ENCODE measurements around the gene PPM1H.
"Not testable (repeated sequence)": the region's sequence is repeated elsewhere in the genome, so short reads cannot be mapped to it uniquely, and the experiment has no call there.

The PPM1H gene

DNA sequence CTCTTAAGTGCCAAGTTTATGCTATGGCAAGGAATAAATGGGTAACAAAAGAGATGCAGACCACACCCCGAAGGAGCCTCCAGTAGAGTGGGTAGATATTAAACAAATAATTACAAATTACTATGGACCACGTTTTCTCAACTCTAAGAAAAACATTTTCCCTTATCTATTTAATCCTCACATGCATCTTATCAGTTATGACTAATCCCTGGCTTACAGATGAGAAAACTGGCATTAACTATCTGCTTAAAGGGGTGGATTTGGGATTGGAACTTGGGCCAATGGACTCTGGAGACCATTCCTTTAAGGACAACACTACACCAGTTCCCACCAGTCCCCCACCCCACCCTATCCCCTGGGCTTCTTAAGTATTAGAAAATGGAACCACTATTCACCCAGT is 26.3 kb downstream of the PPM1H start:
- DNase-seq (ENCODE audit: low read depth): no peak

DNA sequence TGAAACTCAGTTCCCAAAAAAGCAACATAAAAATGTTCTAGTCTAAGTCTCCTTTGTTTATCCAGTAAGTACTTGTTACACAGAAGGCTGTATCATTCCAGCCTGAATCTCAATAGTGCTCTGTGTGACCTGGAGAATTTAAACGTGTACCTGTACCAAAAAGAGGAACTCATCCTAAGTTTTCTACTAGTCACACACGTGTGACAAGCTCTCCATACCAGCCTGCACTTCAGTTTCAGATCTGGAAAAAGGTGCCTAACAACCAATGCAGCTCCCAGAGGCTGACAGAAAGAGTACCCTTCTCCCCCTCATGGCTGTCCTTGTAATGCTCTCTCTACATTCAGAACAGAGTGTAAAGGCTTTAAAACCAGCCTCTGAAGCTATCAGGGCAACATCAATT is 27.4 kb downstream of the PPM1H start:
- no peak for DNase-seq (ENCODE audit: low read depth)

DNA sequence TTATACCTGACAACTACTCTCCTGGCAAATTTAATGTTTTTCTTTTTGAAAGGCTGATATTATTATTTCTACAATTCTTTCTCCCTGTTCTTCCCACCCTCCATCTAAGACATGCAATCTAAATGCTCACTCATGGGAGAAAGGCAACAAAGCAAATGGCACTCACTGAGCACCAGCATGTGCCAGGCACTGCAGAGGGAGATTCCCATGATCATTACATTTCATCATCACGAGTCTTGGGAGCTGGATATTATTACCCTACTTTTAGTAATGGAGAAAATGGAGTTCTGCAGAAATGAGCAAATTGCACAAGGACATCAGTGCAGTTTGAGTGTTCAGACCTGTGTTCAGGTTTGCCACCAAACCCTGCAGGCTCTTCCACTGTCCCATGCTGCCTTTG is 27.9 kb downstream of the PPM1H start:
- no peak for DNase-seq (ENCODE audit: low read depth)

DNA sequence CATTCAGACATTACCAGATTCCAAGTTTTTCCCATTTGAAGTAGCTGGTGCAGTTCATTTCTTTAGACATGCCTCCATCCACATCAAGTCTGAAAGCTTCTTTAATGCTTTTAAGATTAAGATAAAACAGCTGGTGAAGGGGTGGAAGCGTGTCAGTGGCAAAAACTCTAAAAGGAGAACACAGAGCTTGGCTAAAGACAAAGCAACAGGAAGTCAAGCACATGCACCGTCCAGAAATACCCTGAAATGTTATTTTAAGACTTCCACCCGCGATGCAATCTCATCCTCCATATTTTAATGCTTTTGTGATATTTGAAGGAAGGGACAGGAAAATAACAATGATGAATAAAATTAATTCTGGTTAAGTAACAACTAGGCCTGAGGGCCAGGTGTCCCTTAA is 31.8 kb downstream of the PPM1H start:
- DNase-seq (ENCODE audit: low read depth): no peak

DNA sequence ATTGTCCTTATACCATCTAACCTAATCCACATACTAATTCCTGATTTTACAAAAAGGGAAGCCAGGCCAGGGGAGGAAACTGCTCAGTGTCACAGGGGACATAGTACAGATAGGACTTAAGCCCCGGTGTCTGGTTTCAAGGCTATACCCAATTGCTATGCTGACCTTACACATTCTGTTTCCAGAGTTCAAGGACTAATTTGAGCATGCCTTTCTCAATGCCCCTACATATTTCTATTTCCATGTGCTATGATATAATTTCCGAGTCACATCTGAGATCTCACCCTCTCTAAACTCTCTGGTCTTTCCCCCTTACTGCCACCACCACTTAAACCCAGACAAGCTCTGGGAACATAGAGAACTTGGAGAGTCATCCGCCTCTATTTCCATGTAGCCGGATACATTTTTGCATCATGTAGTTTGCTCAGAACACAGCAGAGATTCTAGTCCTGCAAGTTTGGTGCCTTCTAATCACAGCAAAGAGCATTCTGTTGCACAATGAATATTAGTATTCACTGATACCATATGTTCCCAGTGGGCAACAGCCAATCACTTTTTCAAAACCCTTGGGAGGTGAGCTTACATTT is 34.2 kb downstream of the PPM1H start:
- DNase-seq (ENCODE audit: low read depth): no peak

DNA sequence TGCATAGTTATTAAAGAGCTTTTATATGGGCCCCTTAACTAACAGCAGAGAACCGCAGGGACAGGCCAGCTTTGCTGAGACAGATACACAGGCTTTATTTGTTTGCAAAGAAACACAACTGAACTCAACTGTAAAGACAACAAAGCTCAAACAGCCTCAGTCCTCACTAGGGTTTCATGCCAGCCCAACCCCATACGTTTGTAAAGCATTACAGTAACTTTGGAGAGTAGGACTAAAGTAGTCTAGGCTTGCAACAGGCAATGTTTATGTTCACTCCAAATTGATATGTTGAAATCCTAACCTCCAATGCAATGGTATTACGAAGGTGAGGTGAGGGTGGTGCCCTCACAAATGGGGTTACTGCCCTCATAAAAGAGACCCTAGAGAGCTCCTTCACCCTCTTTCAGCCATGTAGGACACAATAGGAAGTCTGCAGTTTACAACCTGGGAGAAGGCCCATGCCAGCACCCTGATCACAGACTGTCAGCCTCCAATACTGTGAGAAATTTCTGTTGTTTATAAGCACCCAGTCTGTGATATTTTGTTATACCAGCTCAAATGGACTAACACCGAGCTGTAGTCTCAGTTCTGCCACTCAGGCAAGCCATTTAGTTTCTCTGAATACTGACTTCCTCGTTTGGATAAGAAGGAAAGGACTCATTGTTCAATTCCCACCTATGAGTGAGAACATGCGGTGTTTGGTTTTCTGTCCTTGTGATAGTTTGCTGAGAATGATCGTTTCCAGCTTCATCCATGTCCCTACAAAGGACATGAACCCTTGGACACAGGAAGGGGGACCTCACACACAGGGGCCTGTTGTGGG is 35.2 kb downstream of the PPM1H start:
- DNase-seq (ENCODE audit: low read depth): no peak

DNA sequence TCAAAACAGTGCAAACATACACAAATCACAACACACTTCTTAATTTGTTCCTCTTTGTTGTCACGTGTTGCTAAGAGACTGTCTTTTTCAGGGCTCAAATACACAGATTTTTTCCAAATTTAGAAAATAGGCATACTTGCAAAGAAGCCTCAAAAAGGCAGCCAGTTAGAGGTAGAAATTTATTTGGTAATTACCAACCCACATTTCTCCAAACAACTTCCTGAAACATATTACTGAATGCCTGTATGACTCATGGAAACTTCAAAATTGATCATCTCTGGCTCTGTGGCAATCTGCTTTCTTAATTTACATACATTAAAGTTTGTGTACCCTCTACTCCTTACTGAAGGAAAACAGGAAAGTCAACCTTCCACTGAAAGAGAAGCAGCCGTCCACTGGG is 36.4 kb downstream of the PPM1H start:
- DNase-seq (ENCODE audit: low read depth): no peak

DNA sequence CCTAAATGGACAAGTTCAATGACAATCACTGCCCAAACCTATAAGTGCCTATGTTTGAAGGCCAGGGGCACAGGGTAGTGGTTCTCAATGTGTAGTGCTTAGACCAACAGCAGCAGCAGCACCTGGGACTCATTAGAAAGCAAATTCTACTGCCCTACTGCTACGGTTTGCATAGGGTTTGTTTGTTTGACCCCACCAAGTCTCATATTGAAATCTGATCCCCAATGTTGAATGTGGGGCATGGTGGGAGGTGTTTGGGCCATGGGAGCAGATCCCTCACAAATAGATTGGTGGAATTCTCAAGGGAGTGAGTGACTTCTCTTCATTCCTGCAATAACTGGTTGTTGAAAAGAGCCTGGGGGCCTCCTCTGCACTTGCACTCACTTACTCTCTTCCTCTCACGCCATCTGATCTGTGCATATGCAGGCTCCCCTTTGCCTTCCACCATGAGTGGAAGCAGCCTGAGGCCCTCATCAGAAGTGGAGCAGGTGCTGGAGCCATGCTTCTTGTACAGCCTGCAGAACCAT is 39.5 kb downstream of the PPM1H start:
- DNase-seq (ENCODE audit: low read depth): no peak

DNA sequence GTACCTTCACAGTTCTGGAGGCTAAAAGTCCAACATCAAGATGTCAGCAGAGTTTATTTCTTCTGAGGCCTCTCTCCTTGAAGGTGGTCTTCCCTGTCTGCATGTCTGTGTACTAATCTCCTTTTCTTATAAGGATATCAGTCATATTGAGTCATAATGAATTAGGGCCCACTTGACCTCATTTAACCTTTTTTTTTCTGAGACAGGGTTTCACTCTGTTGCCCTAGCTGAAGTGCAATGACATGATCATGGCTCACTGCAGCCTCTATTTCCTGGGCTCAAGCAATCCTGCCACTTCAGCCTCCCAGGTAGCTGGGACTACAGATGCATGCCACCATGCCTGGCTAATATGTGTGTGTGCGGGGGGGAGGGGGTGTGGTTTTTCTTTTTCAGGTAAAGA is 41.7 kb downstream of the PPM1H start:
- DNase-seq (ENCODE audit: low read depth): no peak

DNA sequence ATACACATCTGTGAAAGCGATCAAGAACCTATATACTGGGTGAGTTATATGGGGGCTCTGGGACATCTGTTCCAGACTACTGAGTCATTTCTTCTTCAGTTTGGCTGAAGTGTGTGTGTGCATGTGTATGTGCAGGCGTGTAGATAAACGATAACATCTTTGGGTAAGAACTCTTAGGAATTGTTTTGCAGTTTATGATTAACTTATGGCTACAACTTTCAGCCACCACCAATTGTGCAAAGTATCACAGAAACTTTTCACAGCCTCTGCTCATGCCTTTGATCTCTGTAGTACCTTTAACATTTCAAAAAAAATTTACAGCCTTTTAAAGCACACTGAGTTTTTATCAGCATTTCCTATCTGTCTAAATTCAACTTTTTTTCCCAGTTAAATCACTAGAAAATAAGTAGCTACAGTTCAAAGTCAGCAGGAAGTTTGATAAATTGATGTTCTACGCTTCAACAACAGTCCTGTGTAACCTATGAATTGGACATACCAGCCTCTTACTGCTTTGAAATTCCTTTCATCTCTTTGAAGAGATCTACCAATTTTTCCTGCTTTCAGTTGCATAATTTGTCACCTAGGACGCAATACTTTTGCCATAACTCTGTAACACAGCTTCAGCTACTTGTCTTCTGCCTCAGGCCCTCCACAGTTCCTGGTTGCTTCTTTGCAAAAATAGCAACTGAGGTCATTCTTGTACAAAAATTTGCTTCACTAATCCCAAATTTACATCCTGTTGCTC is 43.0 kb downstream of the PPM1H start:
- DNase-seq (ENCODE audit: low read depth): no peak

DNA sequence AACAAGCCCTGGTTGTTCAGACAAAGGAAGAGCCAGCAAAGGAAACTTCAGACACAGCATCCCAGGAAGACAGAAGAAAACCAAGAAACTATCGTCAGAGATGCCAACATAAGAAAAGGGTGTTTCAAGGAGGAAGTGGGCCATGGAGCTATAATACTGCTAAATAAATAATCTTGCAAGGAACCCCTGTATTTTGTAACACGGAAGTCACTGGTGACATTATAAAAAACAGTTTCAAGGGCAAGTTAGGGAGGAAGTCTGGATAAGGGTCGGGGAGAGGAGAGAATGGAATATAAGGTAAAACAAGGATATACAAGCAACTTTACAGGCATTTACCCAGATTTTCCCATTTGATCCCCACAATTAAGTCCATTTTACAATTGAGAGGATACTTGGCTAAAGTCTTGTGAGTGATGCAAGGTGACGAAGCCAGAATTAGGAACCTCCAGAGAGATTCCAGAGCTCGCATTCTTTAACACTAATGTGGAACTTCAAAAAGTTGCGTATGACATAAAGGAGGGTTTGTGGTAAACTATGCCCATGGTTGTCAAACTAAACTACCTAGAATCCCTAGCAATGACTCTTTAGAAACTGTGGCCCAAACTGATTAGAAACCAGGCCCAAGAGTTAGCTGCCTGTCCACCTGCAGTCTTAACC is 46.4 kb downstream of the PPM1H start:
- no peak for DNase-seq (ENCODE audit: low read depth)

DNA sequence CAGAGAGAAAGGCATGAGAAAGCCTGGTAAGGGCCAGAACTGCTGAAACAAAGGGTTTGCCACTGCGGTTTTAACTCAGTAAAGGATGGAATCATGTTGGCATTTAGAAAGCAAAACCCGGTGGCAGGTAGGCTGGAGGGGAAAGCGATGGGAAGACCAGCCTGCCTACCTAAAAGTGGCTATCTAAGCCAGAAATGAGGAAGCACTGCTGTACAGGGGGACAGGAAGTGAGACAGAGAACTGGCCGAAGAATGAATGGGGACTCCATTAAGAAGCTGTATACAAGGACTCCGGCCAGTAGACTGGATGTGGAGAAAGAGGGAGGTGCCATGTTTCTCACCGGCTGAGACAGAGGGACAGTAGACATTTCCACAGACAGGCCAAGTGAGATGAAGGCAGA is 48.2 kb downstream of the PPM1H start:
- DNase-seq (ENCODE audit: low read depth): no peak

DNA sequence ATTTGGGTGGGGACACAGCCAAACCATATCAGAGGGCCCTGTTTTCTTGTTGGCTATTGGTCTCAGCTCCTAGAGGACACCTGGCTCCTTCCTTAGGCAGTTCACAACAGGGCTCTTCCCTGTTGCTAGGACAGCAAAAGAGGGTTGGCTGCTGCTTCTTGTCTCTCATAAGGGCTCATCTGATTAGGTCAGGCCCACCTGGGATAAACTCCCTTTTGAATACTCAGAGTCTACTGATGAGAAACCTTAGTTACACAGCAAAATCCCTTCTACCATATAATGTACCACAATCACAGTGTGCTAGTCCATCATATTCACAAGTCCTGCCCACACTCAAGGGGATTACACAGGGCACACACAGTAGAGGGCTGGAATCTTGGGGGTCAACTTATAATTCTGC is 49.7 kb downstream of the PPM1H start:
- no peak for DNase-seq (ENCODE audit: low read depth)

DNA sequence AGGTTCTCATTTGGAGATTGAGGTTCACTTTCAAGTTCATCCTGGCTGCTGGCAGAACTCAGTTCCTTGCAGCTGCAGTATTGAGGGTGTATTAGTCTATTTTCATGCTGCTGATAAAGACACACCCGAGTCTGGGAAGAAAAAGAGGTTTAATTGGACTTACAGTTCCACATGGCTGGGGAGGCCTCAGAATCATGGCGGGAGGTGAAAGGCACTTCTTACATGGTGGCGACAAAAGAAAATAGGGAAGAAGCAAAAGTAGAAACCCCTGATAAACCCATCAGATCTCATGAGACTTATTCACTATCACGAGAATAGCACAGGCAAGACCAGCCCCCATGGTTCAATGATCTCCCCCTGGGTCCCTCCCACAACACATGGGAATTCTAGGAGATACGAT is 50.1 kb downstream of the PPM1H start:
- DNase-seq (ENCODE audit: low read depth): not testable (repeated sequence)

DNA sequence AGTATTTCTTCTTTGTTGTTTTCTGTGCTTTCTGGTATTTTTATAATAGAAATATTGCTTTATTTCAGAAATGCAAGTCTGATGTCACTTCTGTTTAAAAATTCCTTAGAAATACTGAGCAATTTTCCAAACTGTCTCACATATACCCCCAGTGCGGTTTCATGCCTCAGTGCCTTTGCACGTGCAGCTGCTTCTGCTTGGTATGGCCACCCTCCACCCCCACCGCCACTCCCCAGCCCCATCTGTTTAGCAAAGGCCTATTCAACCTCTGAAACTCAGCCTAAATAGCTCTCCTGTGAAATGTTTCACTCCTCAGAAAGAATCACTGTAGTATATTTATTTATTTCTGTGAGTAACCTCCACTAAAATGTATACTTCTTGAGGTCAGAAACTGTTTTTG is 52.3 kb downstream of the PPM1H start:
- DNase-seq (ENCODE audit: low read depth): no peak

DNA sequence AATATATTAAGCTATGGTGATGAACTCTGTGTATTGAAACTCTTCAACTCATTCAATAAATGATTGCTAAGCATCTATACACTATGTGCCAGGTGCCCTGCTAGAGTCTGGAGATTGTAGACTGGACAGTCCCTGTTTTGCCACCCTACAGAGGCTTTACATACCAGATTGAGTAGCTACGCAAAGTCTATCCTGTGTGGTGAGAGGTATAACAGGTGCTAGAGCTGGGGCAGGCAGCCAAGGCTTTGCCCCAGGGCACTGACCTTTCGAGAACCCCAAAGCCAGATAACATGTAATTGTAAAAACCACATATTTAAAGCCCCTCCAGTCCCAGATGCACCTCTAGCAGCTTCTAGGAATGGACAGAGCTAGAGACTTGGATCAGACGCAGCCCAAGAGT is 52.8 kb downstream of the PPM1H start:
- DNase-seq (ENCODE audit: low read depth): no peak

DNA sequence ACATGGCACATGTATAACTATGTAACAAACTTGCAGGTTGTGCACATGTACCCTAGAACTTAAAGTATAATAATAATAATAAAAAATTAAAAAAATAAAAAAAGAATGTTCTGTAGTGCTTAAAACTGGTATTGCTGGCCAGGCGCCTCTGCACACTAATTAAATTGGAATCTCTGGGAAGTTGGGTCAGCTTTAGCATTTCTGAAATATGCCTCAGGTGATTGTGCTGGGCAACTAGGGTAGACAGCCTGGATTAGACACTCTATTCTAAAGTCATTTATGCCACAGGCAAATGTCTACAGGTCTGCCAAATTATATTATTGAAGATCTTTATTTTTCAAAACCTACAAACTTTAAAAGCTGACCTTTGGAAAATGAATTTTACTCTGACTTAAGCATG is 55.3 kb downstream of the PPM1H start:
- no peak for DNase-seq (ENCODE audit: low read depth)

DNA sequence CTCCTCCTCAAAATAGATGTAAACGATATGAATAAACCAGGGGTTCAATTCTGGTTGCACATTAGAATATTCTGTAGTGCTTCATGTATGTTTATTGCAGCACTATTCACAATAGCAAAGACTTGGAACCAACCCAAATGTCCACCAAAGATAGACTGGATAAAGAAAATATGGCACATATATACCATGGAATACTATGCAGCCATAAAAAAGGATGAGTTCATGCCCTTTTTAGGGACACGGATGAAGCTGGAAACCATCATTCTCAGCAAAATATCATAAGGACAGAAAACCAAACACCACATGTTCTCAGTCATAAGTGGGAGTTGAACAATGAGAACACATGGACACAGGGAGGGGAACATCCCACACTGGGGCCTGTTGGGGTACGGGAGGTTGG is 55.7 kb downstream of the PPM1H start:
- not testable (repeated sequence) for DNase-seq (ENCODE audit: low read depth)

DNA sequence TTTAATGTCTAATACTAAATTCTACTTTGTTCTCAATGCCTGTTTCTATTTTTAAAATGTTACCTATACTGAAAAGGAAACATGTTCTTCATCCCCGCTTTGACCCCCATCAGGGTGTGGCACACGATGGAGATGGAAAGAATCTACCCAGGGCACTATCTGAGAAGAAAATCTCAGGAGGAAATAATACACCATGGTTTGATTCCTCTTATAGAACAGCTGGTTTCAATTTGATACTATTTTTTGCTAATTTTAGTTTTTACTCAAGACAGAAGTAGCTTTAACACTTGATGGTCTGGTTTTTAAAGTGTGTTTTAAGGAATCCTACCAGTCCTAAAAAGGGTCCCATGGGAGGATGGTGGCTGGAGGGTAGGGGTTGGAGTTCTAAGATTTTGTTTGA is 56.7 kb downstream of the PPM1H start:
- no peak for DNase-seq (ENCODE audit: low read depth)

DNA sequence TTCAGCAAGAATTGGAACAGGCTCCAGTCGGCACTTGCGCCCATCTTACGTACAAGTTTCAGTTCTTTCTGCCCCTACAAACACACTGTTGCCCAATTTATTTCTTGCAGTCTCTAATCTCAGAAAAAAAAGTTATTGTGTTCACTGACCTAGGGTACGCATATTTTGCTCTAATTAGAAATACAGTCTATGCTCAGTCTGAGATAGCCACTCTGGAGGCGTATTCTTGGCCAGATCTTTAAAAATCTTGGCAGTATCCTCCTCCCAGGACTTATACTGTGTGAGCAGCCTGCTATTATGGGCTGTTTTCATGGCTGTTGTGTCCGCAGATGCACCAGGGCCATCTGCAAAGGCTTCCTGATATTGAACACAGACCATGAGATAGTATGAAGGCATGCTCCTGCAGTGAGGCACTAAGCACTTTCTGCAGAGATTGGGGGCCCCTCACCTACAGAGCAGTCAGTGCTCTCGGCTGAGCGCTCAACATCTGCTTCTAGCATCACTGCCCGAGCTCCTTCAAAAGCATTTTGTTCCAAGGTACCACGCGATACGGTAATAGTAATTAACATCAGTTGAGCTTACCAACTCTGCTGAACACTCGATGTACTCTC is 57.9 kb downstream of the PPM1H start:
- DNase-seq (ENCODE audit: low read depth): no peak

DNA sequence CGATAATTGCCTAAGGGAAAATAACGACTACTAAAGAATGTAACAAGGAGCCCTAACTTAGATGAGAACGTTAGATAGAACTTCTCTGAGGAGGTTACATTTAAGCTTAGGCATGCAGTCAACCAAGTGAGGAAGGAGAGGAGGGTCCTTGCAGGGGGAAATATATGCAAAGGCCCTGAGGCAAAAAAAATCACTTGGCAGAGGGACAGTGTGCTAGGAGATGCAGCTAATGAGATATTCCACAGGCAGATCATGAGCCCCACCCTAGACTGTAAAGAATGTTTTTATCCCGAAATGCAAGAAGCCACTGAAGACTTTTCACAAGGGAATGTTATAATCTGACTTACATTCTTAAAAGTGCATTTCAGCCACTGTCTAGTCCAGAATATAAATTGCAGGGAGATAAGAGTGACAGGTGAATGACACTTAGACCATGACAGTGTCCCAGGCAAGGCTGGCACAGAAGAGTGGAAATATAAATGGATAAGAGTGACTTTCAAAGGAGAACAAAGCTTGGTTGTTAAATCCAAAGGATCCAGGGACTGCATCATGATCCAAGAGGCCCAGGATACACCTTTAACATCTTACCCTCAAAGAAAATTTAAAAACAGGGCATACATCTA is 61.0 kb downstream of the PPM1H start:
- DNase-seq (ENCODE audit: low read depth): no peak

All from stimulated activated CD8-positive, alpha-beta memory T cell treated with anti-CD3 and anti-CD28 coated beads, Interleukin-12 subunit alpha, Interleukin-12 subunit beta, amount 100 ng/mL, for 4 hours (primary cell).